GM12873 (cell line): ENCODE data around the gene PDE4B.

ENCODE experiments used
- TF ChIP-seq, protein P1 (sequence below): IDR thresholded peaks from 2 replicates; pipeline ENCODE4 v1.5.1; 2012; ENCODE audit warnings: low read depth, mild to moderate bottlenecking, moderate library complexity, low read length, control low read depth; ENCODE audit not compliant: insufficient read depth; ENCODE audit errors: missing control alignments

Gene PDE4B

DNA sequence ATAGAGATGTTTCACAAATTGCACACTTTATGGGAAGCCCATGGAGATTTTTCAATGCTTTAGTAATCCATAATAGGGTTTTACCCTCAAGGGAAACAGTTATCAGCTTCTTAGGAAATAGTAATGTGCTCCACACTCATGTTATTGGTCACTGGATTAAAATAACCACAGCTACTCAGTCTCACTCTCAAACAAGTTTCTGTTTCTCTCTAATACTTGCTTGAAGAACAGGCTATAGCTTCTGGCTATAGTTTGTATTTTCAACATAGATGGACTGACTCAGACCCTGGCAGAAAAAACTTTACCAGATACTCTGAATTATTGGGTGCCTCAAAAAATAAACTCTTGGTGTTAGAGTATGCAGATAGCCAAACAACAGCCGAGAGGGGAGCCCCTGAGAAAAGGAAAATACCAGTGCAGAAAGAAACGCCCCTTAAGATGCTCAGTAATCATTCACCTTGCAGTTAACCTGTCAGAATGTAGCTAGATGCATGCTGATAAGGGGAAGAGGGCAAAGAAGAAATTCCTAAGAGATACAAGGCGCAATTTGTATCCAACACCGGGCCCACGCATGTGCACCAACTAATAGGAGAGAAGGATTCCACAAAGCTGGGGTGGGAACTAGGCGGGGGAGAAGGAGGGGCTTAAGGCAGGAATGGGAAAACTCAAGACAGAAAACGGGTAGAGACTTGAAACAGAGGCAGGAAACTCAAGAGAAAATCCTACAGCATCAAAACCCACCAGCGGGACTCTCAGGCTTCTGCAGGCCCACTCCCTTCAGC, 30.4 kb upstream of the PDE4B start:
- TF ChIP-seq, protein P1, sequence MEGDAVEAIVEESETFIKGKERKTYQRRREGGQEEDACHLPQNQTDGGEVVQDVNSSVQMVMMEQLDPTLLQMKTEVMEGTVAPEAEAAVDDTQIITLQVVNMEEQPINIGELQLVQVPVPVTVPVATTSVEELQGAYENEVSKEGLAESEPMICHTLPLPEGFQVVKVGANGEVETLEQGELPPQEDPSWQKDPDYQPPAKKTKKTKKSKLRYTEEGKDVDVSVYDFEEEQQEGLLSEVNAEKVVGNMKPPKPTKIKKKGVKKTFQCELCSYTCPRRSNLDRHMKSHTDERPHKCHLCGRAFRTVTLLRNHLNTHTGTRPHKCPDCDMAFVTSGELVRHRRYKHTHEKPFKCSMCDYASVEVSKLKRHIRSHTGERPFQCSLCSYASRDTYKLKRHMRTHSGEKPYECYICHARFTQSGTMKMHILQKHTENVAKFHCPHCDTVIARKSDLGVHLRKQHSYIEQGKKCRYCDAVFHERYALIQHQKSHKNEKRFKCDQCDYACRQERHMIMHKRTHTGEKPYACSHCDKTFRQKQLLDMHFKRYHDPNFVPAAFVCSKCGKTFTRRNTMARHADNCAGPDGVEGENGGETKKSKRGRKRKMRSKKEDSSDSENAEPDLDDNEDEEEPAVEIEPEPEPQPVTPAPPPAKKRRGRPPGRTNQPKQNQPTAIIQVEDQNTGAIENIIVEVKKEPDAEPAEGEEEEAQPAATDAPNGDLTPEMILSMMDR: no peak

DNA sequence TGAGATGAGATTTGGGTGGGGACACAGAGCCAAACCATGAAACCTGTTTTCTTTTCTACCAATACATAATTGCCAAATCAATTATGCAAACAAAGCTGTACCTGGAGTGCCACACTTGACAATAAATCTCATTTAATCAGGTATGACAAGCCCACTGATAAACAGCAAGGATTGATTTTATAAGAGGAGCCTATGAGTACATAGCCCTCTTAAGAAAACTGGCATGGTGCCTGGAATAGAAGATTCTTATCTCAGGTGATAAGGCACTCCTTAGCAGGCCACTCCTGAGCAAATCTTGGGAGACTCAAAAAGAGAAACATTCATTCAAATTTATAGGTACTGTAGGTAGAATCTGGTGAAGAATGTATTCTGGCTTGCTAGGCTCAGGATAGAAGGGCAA, 28.6 kb upstream of the PDE4B start:
- TF ChIP-seq, protein P1: no peak

DNA sequence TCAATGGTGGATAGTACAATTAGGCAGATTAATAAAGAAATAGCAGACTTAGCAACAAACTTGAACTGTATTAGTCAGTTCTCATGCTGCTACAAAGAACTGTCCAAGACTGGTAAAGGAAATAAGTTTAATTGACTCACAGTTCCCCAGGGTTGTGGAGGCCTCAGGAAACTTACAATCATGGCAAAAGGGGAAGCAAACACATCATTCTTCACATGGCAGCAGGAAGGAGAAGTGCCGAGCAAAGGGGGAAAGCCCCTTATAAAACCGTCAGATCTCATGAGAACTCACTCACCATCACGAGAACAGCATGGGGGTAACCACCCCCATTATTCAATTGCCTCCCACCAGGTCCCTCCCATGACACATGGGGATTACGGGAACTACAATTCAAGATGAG, 27.1 kb upstream of the PDE4B start:
- TF ChIP-seq, protein P1: no peak

DNA sequence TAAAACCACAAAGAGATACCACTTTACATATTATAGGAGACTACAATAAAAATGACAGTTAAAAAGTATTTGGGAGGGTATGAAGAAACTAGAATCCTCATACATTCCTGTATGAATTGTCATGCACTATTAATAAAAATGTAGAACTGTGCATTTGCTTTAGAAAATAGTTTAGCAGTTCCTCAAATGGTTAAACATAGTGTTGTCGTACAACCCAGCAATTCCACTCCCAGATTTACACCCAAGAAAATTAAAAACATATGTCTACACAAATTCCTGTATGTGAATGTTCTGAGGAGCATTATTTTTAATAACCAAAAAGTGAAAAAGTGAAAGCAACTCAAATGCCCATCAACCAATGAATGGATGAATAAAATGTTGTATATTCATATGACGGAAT, 23.1 kb upstream of the PDE4B start:
- TF ChIP-seq, protein P1: no peak

DNA sequence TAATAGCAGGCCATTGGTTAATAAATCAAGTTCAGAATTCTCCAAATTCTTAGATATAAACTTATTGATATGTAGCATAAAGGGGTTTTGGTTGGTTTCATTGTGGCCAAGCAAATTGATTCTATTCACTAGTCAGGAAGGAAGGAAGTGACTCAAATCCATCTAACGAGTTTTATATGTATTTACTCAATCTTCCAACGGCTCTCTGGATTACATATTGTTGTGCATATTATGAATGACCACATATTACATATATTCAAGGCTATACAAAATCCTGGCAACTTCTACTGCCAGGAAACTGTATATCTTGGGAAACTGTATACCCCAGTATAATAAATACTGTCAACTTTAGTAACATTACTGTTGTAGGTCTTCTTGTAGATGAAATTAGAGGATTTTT, 20.1 kb upstream of the PDE4B start:
- TF ChIP-seq, protein P1: no peak

DNA sequence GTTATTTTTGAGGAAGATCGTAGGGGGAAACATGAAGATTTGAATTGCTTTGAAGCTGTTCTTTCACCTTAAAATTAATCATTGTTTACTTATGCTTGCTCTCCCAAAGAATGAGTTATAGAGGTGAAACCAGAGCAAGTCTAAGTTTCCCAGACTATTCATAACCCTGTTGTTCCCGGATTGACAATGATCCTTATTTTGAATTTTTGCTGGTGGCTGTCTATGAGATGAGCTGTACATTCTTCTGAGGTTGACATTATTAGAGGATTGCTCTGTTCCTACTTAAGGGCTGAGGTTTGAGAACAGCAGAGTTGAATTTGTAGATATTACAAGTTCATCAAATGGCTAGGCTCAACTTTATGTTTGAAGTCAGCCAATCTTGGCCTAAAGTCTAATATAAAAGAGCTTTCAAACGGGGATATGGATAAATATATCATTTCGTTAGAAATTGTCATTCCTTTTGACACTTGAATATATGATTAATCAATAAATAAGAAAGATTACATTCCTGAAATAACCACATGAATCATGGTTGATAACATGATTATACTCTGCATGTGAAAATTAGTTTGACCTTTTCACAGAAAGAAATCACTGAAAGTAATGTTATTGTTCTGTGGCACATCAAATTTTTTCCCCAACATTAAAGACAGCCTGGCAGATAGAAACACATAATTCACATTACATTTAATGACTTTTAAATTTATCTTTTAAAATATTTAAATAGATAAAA, 19.1 kb upstream of the PDE4B start:
- TF ChIP-seq, protein P1: no peak

DNA sequence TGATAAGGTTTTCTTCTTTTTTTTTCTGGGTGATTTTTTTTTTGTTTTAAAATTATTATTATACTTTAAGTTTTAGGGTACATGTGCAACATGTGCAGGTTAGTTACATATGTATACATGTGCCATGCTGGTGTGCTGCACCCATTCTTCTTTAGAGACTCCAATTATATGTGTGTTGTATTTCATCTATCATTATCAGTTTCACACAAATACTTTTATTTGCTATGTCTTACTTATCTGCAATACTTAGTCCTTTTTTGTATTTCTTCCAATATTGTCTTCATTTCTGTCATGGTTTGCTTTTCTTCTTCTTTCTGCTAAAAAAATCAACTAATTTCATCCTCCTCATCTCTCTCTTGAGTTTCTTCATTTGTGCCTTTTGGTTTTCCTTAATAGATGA, 3.9 kb upstream of the PDE4B start:
- TF ChIP-seq, protein P1: no peak
